Testis (tissue), 2 donors: ENCODE data around the gene SLCO3A1.

Experiments
- POLR2A ChIP-seq: fragments of 450-650 bp; IDR thresholded peaks from one replicate; pipeline ENCODE4 v1.6.1; 2017; ENCODE audit warnings: antibody characterized with exemption, mild to moderate bottlenecking, moderate library complexity
- TF ChIP-seq, protein P1 (sequence below), 3 experiments: fragments of 450-650 bp in 2 of 3; fragments of 200-600 bp in 1 of 3; sonication (generic) in 1 of 3; IDR thresholded peaks; one replicate each; pipeline ENCODE4 v1.5.1; 2016 to 2019; ENCODE audit warnings: antibody characterized with exemption in 3 of 3, mild to moderate bottlenecking in 2 of 3, moderate library complexity in 1 of 3

DNA sequence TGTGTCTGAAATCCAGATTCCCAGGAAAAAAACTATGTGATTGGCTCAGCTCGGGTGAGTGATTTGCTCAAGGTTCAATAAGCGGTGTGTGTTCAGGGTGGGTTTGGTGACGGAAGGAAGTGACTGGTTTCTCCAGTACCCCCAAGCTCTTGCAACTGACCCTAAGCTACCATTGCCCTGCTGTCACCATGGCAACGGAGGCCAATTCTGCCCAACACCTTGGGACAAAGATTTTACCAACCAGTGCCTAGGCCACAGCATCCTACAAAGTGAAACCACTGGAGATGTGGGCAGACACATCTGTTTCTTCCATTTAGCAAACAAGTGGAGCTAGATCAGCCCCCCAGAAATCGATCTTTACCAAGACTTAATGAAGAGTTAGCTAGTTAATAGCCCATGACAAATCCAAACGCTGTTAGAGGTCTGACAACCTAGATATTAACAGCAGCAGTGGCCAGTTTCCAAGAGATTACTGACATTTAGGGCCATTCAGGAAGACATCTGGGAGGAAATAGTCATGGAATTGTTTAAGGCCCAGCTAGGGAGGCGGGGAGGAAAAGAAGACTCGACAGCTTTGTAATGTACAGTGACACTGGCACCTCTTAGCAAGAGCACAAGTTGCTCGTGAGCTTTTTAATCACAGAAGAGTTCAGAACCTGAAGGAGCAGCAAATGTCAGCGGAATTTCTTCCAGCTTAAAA is 195.9 kb downstream of the SLCO3A1 start:
- TF ChIP-seq, protein P1, sequence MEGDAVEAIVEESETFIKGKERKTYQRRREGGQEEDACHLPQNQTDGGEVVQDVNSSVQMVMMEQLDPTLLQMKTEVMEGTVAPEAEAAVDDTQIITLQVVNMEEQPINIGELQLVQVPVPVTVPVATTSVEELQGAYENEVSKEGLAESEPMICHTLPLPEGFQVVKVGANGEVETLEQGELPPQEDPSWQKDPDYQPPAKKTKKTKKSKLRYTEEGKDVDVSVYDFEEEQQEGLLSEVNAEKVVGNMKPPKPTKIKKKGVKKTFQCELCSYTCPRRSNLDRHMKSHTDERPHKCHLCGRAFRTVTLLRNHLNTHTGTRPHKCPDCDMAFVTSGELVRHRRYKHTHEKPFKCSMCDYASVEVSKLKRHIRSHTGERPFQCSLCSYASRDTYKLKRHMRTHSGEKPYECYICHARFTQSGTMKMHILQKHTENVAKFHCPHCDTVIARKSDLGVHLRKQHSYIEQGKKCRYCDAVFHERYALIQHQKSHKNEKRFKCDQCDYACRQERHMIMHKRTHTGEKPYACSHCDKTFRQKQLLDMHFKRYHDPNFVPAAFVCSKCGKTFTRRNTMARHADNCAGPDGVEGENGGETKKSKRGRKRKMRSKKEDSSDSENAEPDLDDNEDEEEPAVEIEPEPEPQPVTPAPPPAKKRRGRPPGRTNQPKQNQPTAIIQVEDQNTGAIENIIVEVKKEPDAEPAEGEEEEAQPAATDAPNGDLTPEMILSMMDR (IDR thresholded peaks at IDR 0.05) = no peak
- no peak for TF ChIP-seq POLR2A
